WTC11 (cell line): ENCODE results near the gene CDH16.

ENCODE experiments used
- CREB1 ChIP-seq: sonication (generic); formaldehyde crosslinking; IDR thresholded peaks from 2 replicates; pipeline ENCODE4 v1.8.0; 2023; ENCODE audit warnings: mild to moderate bottlenecking, missing genetic modification reagents
- CTCF ChIP-seq: fragments of 200-600 bp; IDR thresholded peaks from 2 replicates; pipeline ENCODE4 v1.8.0; 2022; ENCODE audit warnings: antibody characterized with exemption
- FOXK1 ChIP-seq: sonication (generic); formaldehyde crosslinking; IDR thresholded peaks from 2 replicates; pipeline ENCODE4 v1.8.0; 2022; ENCODE audit warnings: mild to moderate bottlenecking, moderate library complexity, missing genetic modification reagents
- TF ChIP-seq, protein P1 (sequence below): sonication (generic); formaldehyde crosslinking; IDR thresholded peaks from 2 replicates; pipeline ENCODE4 v1.8.1; 2023; ENCODE audit warnings: mild to moderate bottlenecking, missing genetic modification reagents, moderate library complexity

DNA sequence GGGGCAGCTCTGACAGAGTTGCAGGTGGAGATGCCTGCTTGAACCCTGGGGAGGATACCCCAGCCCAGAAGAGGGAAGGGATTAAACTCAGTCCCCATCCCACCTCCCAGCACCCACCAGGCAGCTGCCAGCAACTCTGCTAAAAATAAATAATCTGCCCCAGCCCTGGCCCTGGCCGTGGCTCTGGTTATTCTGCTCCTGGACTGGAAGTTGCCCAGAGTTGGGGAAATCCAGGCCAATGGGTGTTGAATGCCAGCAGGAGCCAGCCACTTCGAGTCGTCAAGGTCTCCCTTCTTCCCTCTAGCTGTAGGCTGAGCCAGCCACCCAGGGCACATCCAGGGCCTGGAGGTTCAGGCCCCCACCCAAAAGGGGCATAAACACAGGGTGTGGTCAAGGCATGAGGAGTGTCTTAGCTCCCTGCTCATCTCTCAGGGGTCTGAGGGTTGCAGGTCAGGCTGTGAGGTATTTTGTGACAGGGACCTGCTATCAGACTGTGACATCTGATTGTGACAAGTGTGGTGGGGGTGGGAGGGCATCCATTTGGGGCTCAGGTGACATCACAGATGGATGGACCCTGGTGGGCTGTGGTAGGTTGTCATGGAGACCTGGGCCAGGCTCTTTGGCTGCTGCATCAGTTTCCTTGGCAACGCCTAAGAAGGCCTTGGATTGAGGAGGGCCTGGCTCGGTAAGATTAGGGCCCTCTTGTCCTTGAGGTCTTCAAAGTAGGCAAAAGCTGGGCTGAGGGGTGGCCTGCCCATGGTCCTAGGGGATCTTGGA is 7.7 kb upstream of the CDH16 start:
- TF ChIP-seq CTCF (no peak), FOXK1 (CRISPR knock-in tag) (no peak), CREB1 (CRISPR knock-in tag) (no peak)
- TF ChIP-seq, protein P1, sequence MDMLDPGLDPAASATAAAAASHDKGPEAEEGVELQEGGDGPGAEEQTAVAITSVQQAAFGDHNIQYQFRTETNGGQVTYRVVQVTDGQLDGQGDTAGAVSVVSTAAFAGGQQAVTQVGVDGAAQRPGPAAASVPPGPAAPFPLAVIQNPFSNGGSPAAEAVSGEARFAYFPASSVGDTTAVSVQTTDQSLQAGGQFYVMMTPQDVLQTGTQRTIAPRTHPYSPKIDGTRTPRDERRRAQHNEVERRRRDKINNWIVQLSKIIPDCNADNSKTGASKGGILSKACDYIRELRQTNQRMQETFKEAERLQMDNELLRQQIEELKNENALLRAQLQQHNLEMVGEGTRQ (CRISPR knock-in tag), result no peak
